Lower lobe of right lung (tissue), 2 donors: ENCODE results near the gene MMP25. TPM values are rescaled to one million over a fixed set of nuclear protein-coding genes. Genes with fewer than 3 reads are reported as not detected.
A peak's percentile ranks its signal among the peaks of the same experiment; 100 is the strongest.
"Not testable (repeated sequence)": the region's sequence is repeated elsewhere in the genome, so short reads cannot be mapped to it uniquely, and the experiment has no call there.

Experiments used
- ATAC-seq, 2 donors: fragments of 200-7000 bp; cut with Tn5 transposase; one replicate each; pipeline ENCODE4 v1.9.1; 2020 to 2022; ENCODE audit warnings: mild to moderate bottlenecking in 2 of 2, moderate library complexity in 2 of 2
- DNase-seq: peaks from one replicate; pipeline ENCODE4 v3.0.0-alpha.2; 2020
- H3K27ac ChIP-seq: fragments of 200-600 bp; one replicate; pipeline ENCODE4 v1.8.0; 2022
- H3K27me3 ChIP-seq: fragments of 200-600 bp; one replicate; pipeline ENCODE4 v1.8.0; 2022; ENCODE audit warnings: low read depth
- H3K36me3 ChIP-seq: fragments of 200-600 bp; one replicate; pipeline ENCODE4 v1.8.0; 2022; ENCODE audit warnings: mild to moderate bottlenecking
- H3K4me1 ChIP-seq: fragments of 200-600 bp; one replicate; pipeline ENCODE4 v1.8.0; 2022
- H3K4me3 ChIP-seq: fragments of 200-600 bp; one replicate; pipeline ENCODE4 v1.8.0; 2022; ENCODE audit warnings: mild to moderate bottlenecking
- H3K9me3 ChIP-seq: fragments of 200-600 bp; one replicate; pipeline ENCODE4 v1.8.0; 2022
- CTCF ChIP-seq: fragments of 200-600 bp; IDR thresholded peaks from one replicate; pipeline ENCODE4 v1.8.0; 2022; ENCODE audit warnings: antibody characterized with exemption, mild to moderate bottlenecking
- intact Hi-C: fragments of 100-400 bp; cut with DNase I; formaldehyde crosslinking; loops from one replicate; pipeline ENCODE4 v1.11.0; 2022
- total RNA-seq: library from RNA; stranded (reverse); fragmentation: NEBNext Ultra II Directional; extraction: Animal tissue kit (Norgen Biotek cat#: 25700); gene quantifications from one replicate; pipeline ENCODE4 v1.2.1, GENCODE V29; 2021
- donor health status: DM: no; HTN: yes; CAD: no; lungs with severe emphysema.

The MMP25 gene
- total RNA-seq, 1 donor from 2014 or later: 22.7 TPM

GRCh38 chr16:3065069-3065741 is 18.8 kb downstream of the MMP25 start, which contains the start of gene IL32:
IL32 (plus strand) TSS chr16:3065640; CDS start chr16:3065812, 172 bp downstream.
- TF ChIP-seq CTCF: no peak
- peak within 1 kb of the TSS; percentile 59 for H3K4me3 ChIP-seq
- H3K4me1 ChIP-seq: peaks cover 27% of the 10 kb centered on the region
- intact Hi-C loops: no loop called here
- DNase-seq (no peak), ATAC-seq (peak; percentile 78 to 89)
- no peaks in the 10 kb centered on the region for H3K27me3 ChIP-seq
- H3K27ac ChIP-seq: peak within 1 kb of the TSS; percentile 80
- no peaks in the 10 kb centered on the region for H3K9me3 ChIP-seq
- H3K36me3 ChIP-seq: peaks cover 4% of the 10 kb centered on the region

- no peak for TF ChIP-seq CTCF
- ATAC-seq (peak; percentile 10 to 25), DNase-seq (no peak)
- Histone ChIP-seq H3K9me3 (no peaks in the 10 kb centered on the region), H3K27me3 (no peaks in the 10 kb centered on the region), H3K4me3 (peak overlapping the region; percentile 59), H3K4me1 (peaks cover 26% of the 10 kb centered on the region), H3K36me3 (peaks cover 4% of the 10 kb centered on the region), H3K27ac (peak overlapping the region; percentile 80)
- intact Hi-C loops: no loop called here
Measured at GRCh38 chr16:3065742-3066439, 19.5 kb downstream of the MMP25 start.

- peak in 1 of 2 donors; percentile 10 for ATAC-seq
- Histone ChIP-seq H3K27me3 (no peaks in the 10 kb centered on the region), H3K4me3 (peak overlapping the region; percentile 59), H3K4me1 (peaks cover 26% of the 10 kb centered on the region), H3K36me3 (peaks cover 4% of the 10 kb centered on the region), H3K9me3 (no peaks in the 10 kb centered on the region), H3K27ac (peak overlapping the region; percentile 80)
- intact Hi-C loops: no loop called here
- no peak for TF ChIP-seq CTCF
- DNase-seq: no peak
Measured at GRCh38 chr16:3066440-3066748, 20.0 kb downstream of the MMP25 start.

GRCh38 chr16:3068487-3068886 is 22.1 kb downstream of the MMP25 start:
- Histone ChIP-seq H3K9me3 (no peaks in the 10 kb centered on the region), H3K4me1 (peaks cover 15% of the 10 kb centered on the region), H3K27ac (peak overlapping the region; percentile 36), H3K36me3 (peaks cover 4% of the 10 kb centered on the region), H3K4me3 (peak overlapping the region; percentile 25), H3K27me3 (no peaks in the 10 kb centered on the region)
- ATAC-seq: peak in 1 of 2 donors; percentile 3
- no peak for DNase-seq
- no peak for TF ChIP-seq CTCF
- intact Hi-C loops: no loop called here

- DNase-seq, H3K9me3 ChIP-seq, H3K4me3 ChIP-seq, H3K27me3 ChIP-seq, H3K27ac ChIP-seq, H3K36me3 ChIP-seq, ATAC-seq, intact Hi-C loops: not testable (repeated sequence)
- peaks cover 15% of the 10 kb centered on the region for H3K4me1 ChIP-seq
Measured at GRCh38 chr16:3069146-3069545, 22.8 kb downstream of the MMP25 start.

GRCh38 chr16:3070608-3071111 is 24.3 kb downstream of the MMP25 start:
- peaks cover 4% of the 10 kb centered on the region for H3K36me3 ChIP-seq
- TF ChIP-seq CTCF: no peak
- H3K27ac ChIP-seq: no peak overlapping the region
- intact Hi-C loops: no loop called here
- DNase-seq (no peak), ATAC-seq (no peak)
- no peak overlapping the region for H3K4me3 ChIP-seq
- H3K4me1 ChIP-seq: peaks cover 3% of the 10 kb centered on the region
- no peaks in the 10 kb centered on the region for H3K9me3 ChIP-seq
- H3K27me3 ChIP-seq: no peaks in the 10 kb centered on the region
